Rectal smooth muscle tissue (tissue), 1 donor: ENCODE data around the gene SLC6A19.

Experiments
- H3K27ac ChIP-seq: one replicate; pipeline ENCODE4 v1.7.0; 2013; ENCODE audit warnings: low read depth, low read length, inconsistent platforms
- H3K27me3 ChIP-seq: one replicate; pipeline ENCODE4 v1.7.0; 2013; ENCODE audit warnings: low read length; ENCODE audit not compliant: control insufficient read depth, insufficient read depth
- H3K36me3 ChIP-seq: one replicate; pipeline ENCODE4 v1.7.0; 2013; ENCODE audit warnings: low read length; ENCODE audit not compliant: control insufficient read depth, insufficient read depth
- H3K4me1 ChIP-seq: one replicate; pipeline ENCODE4 v1.7.0; 2013; ENCODE audit warnings: low read length; ENCODE audit not compliant: control insufficient read depth, insufficient read depth
- H3K4me3 ChIP-seq: one replicate; pipeline ENCODE4 v1.7.0; 2013; ENCODE audit warnings: low read length
- H3K9ac ChIP-seq: one replicate; pipeline ENCODE4 v1.7.0; 2013; ENCODE audit warnings: low read length

Gene SLC6A19

GRCh38 chr5:1195916-1196315, 5.5 kb upstream of the SLC6A19 start:
- no peaks in the 10 kb centered on the region for H3K4me1 ChIP-seq
- no peak overlapping the region for H3K4me3 ChIP-seq
- no peaks in the 10 kb centered on the region for H3K36me3 ChIP-seq
- H3K9ac ChIP-seq, result no peak overlapping the region
- H3K27me3 ChIP-seq, result peaks cover 14% of the 10 kb centered on the region
- no peak overlapping the region for H3K27ac ChIP-seq

GRCh38 chr5:1196562-1196961, 4.8 kb upstream of the SLC6A19 start:
- Histone ChIP-seq H3K9ac (no peak overlapping the region), H3K36me3 (no peaks in the 10 kb centered on the region), H3K27ac (no peak overlapping the region), H3K4me1 (no peaks in the 10 kb centered on the region), H3K4me3 (no peak overlapping the region), H3K27me3 (peaks cover 14% of the 10 kb centered on the region)

DNA sequence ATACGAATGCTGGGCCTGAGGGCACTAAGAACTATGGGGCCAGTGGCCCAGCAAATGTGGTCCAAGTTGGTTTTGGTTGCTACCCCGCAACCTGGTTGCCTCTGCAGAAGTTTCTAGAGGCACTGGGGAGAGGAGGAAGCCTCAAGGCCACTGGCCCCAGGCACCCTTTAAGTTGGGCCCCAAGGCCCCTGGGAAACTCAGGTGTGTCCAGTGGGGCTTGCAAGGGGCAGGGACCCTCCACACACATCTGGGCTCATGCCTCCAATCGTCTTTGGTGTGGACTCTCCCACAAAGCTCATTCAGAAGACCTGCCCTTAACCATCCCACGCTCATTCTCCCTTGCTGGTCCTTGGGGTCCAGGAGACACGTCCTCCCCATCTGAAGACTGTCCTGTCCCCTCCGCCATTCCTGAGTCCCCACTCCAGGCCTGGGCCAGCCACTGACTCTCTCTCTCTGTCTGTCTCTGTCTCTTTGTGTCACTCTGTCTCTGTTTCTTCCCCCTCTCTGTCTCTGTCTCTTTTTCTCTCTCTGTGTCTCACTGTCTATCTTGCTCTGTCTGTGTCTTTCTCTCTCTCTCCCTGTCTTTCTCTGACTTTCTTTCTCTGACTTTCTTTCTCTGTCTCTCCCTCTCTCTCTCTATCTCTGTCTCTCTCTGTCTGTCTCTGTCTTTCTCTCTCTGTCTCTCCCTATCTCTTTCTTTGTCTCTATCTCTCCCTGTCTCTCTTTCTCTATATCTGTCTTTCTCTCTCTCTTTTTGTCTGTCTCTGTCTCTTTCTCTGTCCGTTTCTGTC, 3.3 kb upstream of the SLC6A19 start:
- peaks cover 14% of the 10 kb centered on the region for H3K27me3 ChIP-seq
- H3K4me1 ChIP-seq, result no peaks in the 10 kb centered on the region
- no peak overlapping the region for H3K4me3 ChIP-seq
- no peak overlapping the region for H3K27ac ChIP-seq
- H3K9ac ChIP-seq, result no peak overlapping the region
- H3K36me3 ChIP-seq, result no peaks in the 10 kb centered on the region

DNA sequence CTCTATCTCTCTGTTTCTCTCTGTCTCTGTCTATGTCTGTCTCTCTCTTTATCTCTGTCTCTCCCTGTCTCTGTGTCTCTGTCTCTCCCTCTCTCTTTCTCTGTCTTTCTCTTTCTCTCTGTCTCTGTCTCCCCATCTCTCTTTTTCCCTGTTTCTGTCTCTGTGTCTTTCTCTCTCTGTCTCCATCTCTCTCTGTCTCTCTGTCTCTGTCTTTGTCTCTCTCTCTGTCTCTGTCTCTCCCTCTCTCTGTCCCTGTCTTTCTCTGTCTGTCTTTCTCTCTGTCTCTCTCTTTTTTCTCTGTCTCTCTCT, 2.1 kb upstream of the SLC6A19 start:
- H3K27ac ChIP-seq, result no peak overlapping the region
- H3K4me1 ChIP-seq, result no peaks in the 10 kb centered on the region
- H3K9ac ChIP-seq, result no peak overlapping the region
- no peak overlapping the region for H3K4me3 ChIP-seq
- no peaks in the 10 kb centered on the region for H3K36me3 ChIP-seq
- peaks cover 14% of the 10 kb centered on the region for H3K27me3 ChIP-seq

- Histone ChIP-seq H3K27me3 (peaks cover 14% of the 10 kb centered on the region), H3K27ac (no peak overlapping the region), H3K36me3 (no peaks in the 10 kb centered on the region), H3K4me3 (no peak overlapping the region), H3K4me1 (no peaks in the 10 kb centered on the region), H3K9ac (no peak overlapping the region)
Measured at GRCh38 chr5:1199649-1200494, 1.5 kb upstream of the SLC6A19 start.

- Histone ChIP-seq H3K36me3 (no peaks in the 10 kb centered on the region), H3K9ac (no peak overlapping the region), H3K27me3 (peaks cover 14% of the 10 kb centered on the region), H3K27ac (no peak overlapping the region), H3K4me1 (no peaks in the 10 kb centered on the region), H3K4me3 (no peak overlapping the region)
Measured at GRCh38 chr5:1200495-1201326, 684 bp upstream of the SLC6A19 start.

DNA sequence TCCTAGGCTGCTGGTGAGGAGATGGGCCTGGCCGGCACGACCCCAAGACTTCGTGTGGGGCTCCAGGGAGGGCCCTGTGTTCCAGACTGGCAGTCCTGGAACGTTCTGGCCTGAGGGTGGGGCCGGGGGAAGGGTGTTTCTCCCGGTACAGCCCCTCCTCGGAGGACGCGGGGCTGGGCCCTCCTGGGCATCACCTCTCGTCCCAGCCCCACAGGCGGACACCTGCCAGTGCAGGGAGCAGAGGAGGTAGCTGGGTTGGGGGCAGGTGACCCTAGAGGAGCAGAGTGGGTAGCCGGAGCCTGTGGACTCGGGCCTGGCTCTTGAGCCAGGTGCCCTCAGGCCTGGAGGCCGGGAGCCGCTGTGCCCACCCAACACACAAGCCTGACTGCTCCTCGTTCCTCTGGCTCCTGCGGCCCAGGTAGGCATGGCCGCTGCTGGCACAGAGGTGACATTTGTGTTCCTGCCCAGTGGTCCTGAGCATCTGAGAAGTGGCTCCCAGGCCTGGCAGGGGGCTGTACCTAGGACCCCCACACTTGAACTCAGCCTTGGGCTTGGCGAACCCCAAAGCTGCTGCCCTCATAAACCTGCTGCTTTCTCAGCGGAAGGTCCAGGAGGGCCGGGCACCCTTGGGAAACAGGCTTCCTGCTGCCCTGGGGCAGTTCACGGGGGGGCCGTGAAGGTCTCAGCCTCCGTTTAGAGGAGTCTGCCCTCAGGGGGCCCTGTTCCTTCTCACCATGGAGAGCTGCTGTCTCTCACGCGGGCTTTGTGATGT, 817 bp downstream of the SLC6A19 start:
- no peak overlapping the region for H3K27ac ChIP-seq
- no peak overlapping the region for H3K4me3 ChIP-seq
- H3K27me3 ChIP-seq, result peaks cover 14% of the 10 kb centered on the region
- no peaks in the 10 kb centered on the region for H3K36me3 ChIP-seq
- no peak overlapping the region for H3K9ac ChIP-seq
- no peaks in the 10 kb centered on the region for H3K4me1 ChIP-seq

DNA sequence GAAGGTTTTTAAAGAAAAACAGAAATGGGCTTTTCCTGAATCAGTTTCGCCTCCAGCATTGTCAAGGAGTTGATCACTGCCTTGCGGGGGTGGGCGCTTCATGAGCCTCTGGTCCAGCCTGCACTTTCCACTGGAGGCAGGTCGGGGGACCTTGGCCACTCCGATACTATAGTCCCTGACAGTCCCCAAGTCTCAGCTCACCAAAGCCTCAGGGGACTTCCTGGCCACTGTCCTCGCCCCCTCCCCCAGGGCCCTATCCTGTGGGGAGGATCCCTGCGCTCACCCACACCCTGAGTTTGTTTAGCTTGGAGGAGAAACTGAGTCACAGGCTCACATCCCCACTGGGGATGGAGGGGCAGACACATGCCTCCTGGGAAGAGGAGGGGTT, 1.4 kb downstream of the SLC6A19 start:
- no peak overlapping the region for H3K27ac ChIP-seq
- H3K36me3 ChIP-seq, result no peaks in the 10 kb centered on the region
- H3K4me3 ChIP-seq, result no peak overlapping the region
- peaks cover 12% of the 10 kb centered on the region for H3K27me3 ChIP-seq
- no peaks in the 10 kb centered on the region for H3K4me1 ChIP-seq
- H3K9ac ChIP-seq, result no peak overlapping the region

DNA sequence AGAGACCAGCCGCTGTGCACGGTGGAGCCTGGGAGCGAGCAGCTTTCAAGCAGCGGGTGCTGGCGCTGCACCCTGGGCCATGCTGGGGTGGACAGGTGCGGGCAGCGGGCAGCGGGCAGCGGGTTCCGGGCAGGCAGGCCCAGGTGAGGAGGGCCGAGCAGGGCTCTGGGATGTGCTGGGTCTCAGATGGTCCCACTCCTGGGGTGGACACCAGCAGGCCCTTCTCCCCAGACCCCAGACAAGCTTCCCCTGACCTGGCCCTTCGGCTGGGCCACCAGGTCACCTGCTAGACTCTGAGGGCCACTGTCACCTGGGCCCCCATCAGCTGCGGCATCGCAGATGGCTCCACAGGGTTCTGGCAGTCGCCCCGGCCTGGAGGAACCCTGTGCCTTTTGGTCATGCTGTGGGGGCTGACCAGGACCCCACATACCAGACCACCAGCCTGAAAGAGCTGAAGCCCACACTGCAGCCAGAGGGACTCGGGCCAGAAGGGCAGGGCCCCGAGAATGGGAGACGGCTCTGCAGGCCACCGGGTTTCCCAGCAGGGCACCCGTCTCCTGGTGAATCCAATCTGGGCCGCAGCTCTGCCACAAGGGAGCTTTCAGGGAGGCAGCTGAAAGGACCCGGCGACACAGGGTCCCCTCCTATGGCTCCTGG, 2.0 kb downstream of the SLC6A19 start:
- H3K9ac ChIP-seq, result no peak overlapping the region
- H3K36me3 ChIP-seq, result no peaks in the 10 kb centered on the region
- no peaks in the 10 kb centered on the region for H3K4me1 ChIP-seq
- no peak overlapping the region for H3K4me3 ChIP-seq
- H3K27me3 ChIP-seq, result peaks cover 8% of the 10 kb centered on the region
- H3K27ac ChIP-seq, result no peak overlapping the region

- no peaks in the 10 kb centered on the region for H3K36me3 ChIP-seq
- H3K4me1 ChIP-seq, result no peaks in the 10 kb centered on the region
- H3K27me3 ChIP-seq, result peaks cover 8% of the 10 kb centered on the region
- H3K9ac ChIP-seq, result no peak overlapping the region
- H3K4me3 ChIP-seq, result no peak overlapping the region
- no peak overlapping the region for H3K27ac ChIP-seq
Measured at GRCh38 chr5:1203968-1204692, 2.7 kb downstream of the SLC6A19 start.

GRCh38 chr5:1204693-1205242, 3.4 kb downstream of the SLC6A19 start:
- Histone ChIP-seq H3K27me3 (peaks cover 8% of the 10 kb centered on the region), H3K27ac (no peak overlapping the region), H3K4me1 (no peaks in the 10 kb centered on the region), H3K36me3 (no peaks in the 10 kb centered on the region), H3K4me3 (no peak overlapping the region), H3K9ac (no peak overlapping the region)
